Right lobe of liver (tissue), 4 donors: Measurements from ENCODE around the gene SEC16B.

Experiments used
- POLR2A ChIP-seq: fragments of 450-650 bp; IDR thresholded peaks from one replicate; pipeline ENCODE4 v1.6.1; 2017; ENCODE audit warnings: antibody characterized with exemption, mild to moderate bottlenecking
- TF ChIP-seq, protein P1 (sequence below), 4 donors: fragments of 200-600 bp in 3 of 4; fragments of 450-650 bp in 1 of 4; IDR thresholded peaks; one replicate each; pipeline versions ENCODE4 v1.5.1 to v1.8.0; 2016 to 2022; ENCODE audit warnings: antibody characterized with exemption in 4 of 4, mild to moderate bottlenecking in 2 of 4
- donor health status: DM: no; HTN: no; CAD: no.
- donor health status: DM: no; HTN: no; CAD: no.
- donor health status: DM: no; HTN: yes; CAD: no.

DNA sequence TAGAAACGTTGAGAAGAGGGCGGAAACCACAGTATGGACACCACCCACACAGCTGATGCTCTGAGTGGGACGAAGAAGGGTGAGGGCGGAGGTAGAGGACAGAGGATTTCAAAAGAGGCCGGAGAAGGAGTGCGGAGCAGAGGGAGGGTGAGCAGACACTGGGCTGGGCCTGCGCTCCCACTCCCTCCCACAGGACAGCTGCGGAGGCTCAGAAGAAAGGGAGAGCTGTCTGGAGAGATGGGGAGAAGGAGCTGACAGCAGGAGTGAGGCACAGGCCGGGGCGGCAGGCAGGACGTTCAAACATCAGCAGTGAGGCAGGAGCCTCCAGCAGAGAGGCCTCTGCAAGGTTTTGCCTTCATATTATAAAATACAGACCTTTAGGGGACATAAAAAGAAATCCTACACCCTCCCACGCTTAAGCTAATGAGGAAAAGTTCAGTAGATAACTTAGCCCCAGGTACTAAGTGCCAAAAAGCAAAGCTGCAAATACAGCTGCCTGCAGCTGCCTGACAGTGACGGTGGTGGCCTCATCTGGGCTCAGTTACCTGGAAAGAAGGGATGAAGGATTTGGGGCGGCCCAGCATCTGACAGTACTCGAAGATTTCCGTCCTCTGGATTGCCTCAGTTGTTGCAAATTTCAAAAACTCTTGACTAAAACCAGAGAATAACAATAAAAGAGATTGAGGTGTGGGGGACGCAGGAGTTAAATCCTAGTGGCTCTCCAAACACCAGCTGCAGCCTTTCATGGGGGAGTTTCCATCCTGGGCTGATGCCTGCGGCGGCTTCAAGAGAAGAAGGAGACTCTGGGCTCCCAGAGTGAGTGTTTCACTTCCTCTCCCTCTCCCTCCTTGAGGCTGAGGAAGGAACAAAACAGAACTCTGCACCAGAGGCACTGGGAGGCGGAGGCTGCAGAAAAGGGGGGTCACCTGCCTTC lies 25.6 kb downstream of the SEC16B start:
- TF ChIP-seq, protein P1, sequence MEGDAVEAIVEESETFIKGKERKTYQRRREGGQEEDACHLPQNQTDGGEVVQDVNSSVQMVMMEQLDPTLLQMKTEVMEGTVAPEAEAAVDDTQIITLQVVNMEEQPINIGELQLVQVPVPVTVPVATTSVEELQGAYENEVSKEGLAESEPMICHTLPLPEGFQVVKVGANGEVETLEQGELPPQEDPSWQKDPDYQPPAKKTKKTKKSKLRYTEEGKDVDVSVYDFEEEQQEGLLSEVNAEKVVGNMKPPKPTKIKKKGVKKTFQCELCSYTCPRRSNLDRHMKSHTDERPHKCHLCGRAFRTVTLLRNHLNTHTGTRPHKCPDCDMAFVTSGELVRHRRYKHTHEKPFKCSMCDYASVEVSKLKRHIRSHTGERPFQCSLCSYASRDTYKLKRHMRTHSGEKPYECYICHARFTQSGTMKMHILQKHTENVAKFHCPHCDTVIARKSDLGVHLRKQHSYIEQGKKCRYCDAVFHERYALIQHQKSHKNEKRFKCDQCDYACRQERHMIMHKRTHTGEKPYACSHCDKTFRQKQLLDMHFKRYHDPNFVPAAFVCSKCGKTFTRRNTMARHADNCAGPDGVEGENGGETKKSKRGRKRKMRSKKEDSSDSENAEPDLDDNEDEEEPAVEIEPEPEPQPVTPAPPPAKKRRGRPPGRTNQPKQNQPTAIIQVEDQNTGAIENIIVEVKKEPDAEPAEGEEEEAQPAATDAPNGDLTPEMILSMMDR (IDR thresholded peaks at IDR 0.05): no peak
- TF ChIP-seq POLR2A: no peak
